K562 (cell line): ENCODE measurements around the gene HSD17B12. TPM values are rescaled to one million over a fixed set of nuclear protein-coding genes. Genes with fewer than 3 reads are reported as not detected.

Experiments
- CC2D1A ChIP-seq: fragments of 450-650 bp; IDR thresholded peaks from 2 replicates; pipeline ENCODE4 v1.6.1; 2017; ENCODE audit warnings: mild to moderate bottlenecking
- ETV6 ChIP-seq, 3 experiments: fragments of 150-350 bp in 1 of 3; sonication (generic) in 1 of 3; formaldehyde crosslinking in 1 of 3; IDR thresholded peaks; 2 replicates each; pipeline versions ENCODE4 v1.6.1 to v1.8.0; 2014 to 2022; ENCODE audit warnings: borderline replicate concordance in 2 of 3, low read depth in 2 of 3, antibody characterized with exemption in 1 of 3, low read length in 1 of 3, mild to moderate bottlenecking in 1 of 3, missing genetic modification reagents in 1 of 3
- HMGXB4 ChIP-seq: sonication (generic); formaldehyde crosslinking; IDR thresholded peaks from 2 replicates; pipeline ENCODE4 v1.8.1; 2023; ENCODE audit warnings: mild to moderate bottlenecking, missing genetic modification reagents
- ILK ChIP-seq: fragments of 450-650 bp; IDR thresholded peaks from 2 replicates; pipeline ENCODE4 v1.6.1; 2016; ENCODE audit warnings: missing genetic modification characterization, low read depth, mild to moderate bottlenecking, missing compliant biosample characterization, moderate library complexity, borderline replicate concordance
- KHSRP ChIP-seq: fragments of 450-650 bp; IDR thresholded peaks from 2 replicates; pipeline ENCODE4 v1.6.1; 2017
- MAFF ChIP-seq: IDR thresholded peaks from 2 replicates; pipeline ENCODE4 v1.6.1; 2012; ENCODE audit warnings: low read length, improper control_type of control experiment
- MEIS2 ChIP-seq: fragments of 450-650 bp; IDR thresholded peaks from 2 replicates; pipeline ENCODE4 v1.6.1; 2014; ENCODE audit warnings: mild to moderate bottlenecking; ENCODE audit not compliant: partially characterized antibody
- MIER1 ChIP-seq: fragments of 450-650 bp; IDR thresholded peaks from 2 replicates; pipeline ENCODE4 v1.6.1; 2016; ENCODE audit warnings: antibody characterized with exemption, mild to moderate bottlenecking, low read depth
- MYBL2 ChIP-seq, 2 experiments: fragments of 450-650 bp in 1 of 2; sonication (generic) in 1 of 2; formaldehyde crosslinking in 1 of 2; IDR thresholded peaks; 2 replicates each; pipeline versions ENCODE4 v1.6.1 to v1.8.1; 2017 to 2022; ENCODE audit warnings: borderline replicate concordance in 1 of 2, inconsistent platforms in 1 of 2, low read depth in 1 of 2, mild to moderate bottlenecking in 1 of 2, missing genetic modification reagents in 1 of 2, moderate library complexity in 1 of 2
- NBN ChIP-seq: fragments of 450-650 bp; IDR thresholded peaks from 2 replicates; pipeline ENCODE4 v1.6.1; 2016; ENCODE audit warnings: low read depth, mild to moderate bottlenecking
- RBFOX2 ChIP-seq: fragments of 200-400 bp; formaldehyde crosslinking; IDR thresholded peaks from 2 replicates; pipeline ENCODE4 v1.6.1; 2017; ENCODE audit warnings: low read depth, mild to moderate bottlenecking, low read length, moderate library complexity
- SMARCA5 ChIP-seq: fragments of 450-650 bp; IDR thresholded peaks from 2 replicates; pipeline ENCODE4 v1.6.1; 2016
- SMC3 ChIP-seq: conservative IDR thresholded peaks from 2 replicates; pipeline ENCODE4 v1.6.1; 2011; ENCODE audit warnings: low read depth, low read length, improper control_type of control experiment; ENCODE audit not compliant: insufficient read depth
- SRSF1 ChIP-seq: fragments of 200-400 bp; formaldehyde crosslinking; IDR thresholded peaks from 2 replicates; pipeline ENCODE4 v1.6.1; 2017; ENCODE audit warnings: mild to moderate bottlenecking, low read depth, low read length, moderate library complexity
- ZC3H4 ChIP-seq: sonication (generic); formaldehyde crosslinking; IDR thresholded peaks from 2 replicates; pipeline ENCODE4 v1.9.0; 2021; ENCODE audit warnings: missing genetic modification reagents, borderline replicate concordance
- ZNF280A ChIP-seq: fragments of 450-650 bp; IDR thresholded peaks from 2 replicates; pipeline ENCODE4 v1.6.1; 2018; ENCODE audit warnings: mild to moderate bottlenecking, low read depth; ENCODE audit not compliant: partially characterized antibody
- polyA plus RNA-seq, 8 experiments: library from polyadenylated mRNA; depleted of rRNA in 4 of 8; stranded (reverse) in 5 of 8; unstranded in 3 of 8; fragments of >200 nt; fragmentation: Nextera tagmentation in 2 of 8; fragmentation: Illumina TruSeq in 1 of 8; extraction: Ambion mirVana in 2 of 8; extraction: Trizol in 1 of 8; gene quantifications; 2 replicates each; pipeline versions ENCODE4 v1.2.1 to v1.2.3, GENCODE V29; 2011 to 2014; ENCODE audit warnings: inconsistent platforms in 1 of 8, missing spikeins in 1 of 8
- total RNA-seq, 7 experiments: library from RNA; depleted of rRNA in 6 of 7; stranded (reverse); fragments of >200 nt in 6 of 7; fragmentation: Illumina TruSeq in 2 of 7; extraction: Trizol in 2 of 7; gene quantifications; 2 replicates each; pipeline versions ENCODE4 v1.2.1 to v1.2.3, GENCODE V29; 2011 to 2021; ENCODE audit warnings: low replicate concordance in 1 of 7
- TF ChIP-seq, protein P1 (sequence below): fragments of 250-450 bp; sonication (Bioruptor Pico); IDR thresholded peaks from 2 replicates; pipeline ENCODE4 v1.4.0; 2020; ENCODE audit warnings: mild to moderate bottlenecking, moderate library complexity

The HSD17B12 gene
- total and polyA plus RNA-seq, 9 of the 15 experiments (the other 6 are each of a cell fraction or from before 2014, with no cell fraction given): 9.1 to 34.5 (median 23.3) TPM

DNA sequence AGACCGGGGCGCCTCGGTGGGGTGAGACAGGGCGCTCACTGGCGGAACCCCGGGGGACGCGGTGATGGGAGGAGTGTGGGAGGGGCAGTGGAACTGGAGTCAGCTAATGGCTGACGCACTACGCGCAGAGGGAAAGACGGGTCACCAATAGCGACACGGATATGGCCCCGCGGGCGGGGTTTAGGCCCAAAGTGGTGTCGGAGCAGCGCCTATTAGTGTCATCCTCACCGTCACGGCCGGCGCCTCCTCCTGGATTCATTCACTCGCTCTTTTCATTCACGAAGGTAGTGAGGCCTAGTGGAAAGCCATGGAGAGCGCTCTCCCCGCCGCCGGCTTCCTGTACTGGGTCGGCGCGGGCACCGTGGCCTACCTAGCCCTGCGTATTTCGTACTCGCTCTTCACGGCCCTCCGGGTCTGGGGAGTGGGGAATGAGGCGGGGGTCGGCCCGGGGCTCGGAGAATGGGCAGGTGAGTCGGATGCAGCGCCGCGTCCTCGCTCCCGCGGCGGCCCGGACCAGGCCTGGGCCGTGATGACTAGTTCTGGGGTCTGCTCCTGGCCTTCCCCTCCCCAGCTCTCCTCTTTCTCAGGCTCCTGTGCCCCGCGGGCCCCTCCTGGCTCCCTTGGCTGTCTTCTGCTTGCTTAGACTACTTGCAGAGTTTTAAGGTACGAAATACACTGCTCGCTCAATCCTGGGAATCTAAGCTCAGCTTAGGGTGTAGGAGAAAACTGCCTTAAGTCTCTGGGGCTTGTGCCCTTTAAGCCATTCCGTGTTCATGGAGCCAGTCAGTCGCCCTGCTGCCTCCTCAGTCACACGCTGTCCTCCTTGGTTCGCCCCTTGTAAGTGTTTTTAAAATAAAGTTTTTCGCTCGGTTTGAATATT lies at the start of gene HSD17B12 (continued):
- TF ChIP-seq, protein P1, sequence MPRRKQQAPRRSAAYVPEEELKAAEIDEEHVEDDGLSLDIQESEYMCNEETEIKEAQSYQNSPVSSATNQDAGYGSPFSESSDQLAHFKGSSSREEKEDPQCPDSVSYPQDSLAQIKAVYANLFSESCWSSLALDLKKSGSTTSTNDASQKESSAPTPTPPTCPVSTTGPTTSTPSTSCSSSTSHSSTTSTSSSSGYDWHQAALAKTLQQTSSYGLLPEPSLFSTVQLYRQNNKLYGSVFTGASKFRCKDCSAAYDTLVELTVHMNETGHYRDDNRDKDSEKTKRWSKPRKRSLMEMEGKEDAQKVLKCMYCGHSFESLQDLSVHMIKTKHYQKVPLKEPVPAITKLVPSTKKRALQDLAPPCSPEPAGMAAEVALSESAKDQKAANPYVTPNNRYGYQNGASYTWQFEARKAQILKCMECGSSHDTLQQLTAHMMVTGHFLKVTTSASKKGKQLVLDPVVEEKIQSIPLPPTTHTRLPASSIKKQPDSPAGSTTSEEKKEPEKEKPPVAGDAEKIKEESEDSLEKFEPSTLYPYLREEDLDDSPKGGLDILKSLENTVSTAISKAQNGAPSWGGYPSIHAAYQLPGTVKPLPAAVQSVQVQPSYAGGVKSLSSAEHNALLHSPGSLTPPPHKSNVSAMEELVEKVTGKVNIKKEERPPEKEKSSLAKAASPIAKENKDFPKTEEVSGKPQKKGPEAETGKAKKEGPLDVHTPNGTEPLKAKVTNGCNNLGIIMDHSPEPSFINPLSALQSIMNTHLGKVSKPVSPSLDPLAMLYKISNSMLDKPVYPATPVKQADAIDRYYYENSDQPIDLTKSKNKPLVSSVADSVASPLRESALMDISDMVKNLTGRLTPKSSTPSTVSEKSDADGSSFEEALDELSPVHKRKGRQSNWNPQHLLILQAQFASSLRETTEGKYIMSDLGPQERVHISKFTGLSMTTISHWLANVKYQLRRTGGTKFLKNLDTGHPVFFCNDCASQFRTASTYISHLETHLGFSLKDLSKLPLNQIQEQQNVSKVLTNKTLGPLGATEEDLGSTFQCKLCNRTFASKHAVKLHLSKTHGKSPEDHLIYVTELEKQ: no peak
- TF ChIP-seq ZNF280A (no peak), MIER1 (no peak), CC2D1A (peak; percentile 88), ILK (tag) (no peak), NBN (no peak), SMARCA5 (no peak), HMGXB4 (no peak), SMC3 (no peak), MYBL2 (IDR thresholded peaks at IDR 0.05; ENCODE audit: low read depth) (no peak), MYBL2 (CRISPR knock-in tag; IDR thresholded peaks at IDR 0.05; ENCODE audit: borderline replicate concordance) (no peak), KHSRP (no peak), SRSF1 (no peak), MAFF (no peak), ETV6 (IDR thresholded peaks at IDR 0.05; ENCODE audit: borderline replicate concordance in 1 of 2, low read depth in 2 of 2, low read length in 1 of 2) (no peak), ETV6 (CRISPR knock-in tag; IDR thresholded peaks at IDR 0.05; ENCODE audit: borderline replicate concordance) (no peak), RBFOX2 (peak; percentile 91), ZC3H4 (CRISPR knock-in tag) (no peak), MEIS2 (no peak)
